Endothelial cell of umbilical vein (primary cell): ENCODE data around the gene KIAA0825.

Experiments used
- MYC ChIP-seq: IDR thresholded peaks from one replicate; pipeline ENCODE4 v1.6.1; 2011; ENCODE audit warnings: mild to moderate bottlenecking, low read depth, low read length
- POLR2A ChIP-seq: IDR thresholded peaks from 2 replicates; pipeline ENCODE4 v1.6.1; 2012; ENCODE audit warnings: low read depth, mild to moderate bottlenecking, control low read depth, low read length

DNA sequence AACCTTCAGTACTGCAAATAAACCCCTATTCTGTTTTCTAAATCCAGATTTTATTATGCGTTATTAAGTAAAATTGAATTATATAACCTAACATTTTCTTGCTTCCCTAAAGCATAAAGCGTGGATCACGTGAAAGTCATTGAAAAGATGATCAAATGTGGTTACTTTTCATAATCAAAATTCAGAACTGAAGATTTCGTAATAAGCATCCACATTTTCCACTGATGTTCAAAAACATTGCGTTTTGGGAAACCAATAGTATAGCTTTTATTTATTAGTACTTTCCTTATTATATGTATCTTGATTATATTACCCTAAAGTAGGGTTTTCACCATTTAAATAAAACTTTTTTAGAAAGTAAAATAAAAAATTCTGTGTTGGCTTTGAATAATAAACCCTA lies 1.9 kb upstream of the KIAA0825 start:
- no peak for TF ChIP-seq MYC
- TF ChIP-seq POLR2A: no peak
